Peyer's patch (tissue), 4 donors: ENCODE results near the gene TMEM132E.

Experiments used
- POLR2A ChIP-seq, 2 donors: fragments of 450-650 bp; IDR thresholded peaks; one replicate each; pipeline ENCODE4 v1.5.1; 2017; ENCODE audit warnings: antibody characterized with exemption in 2 of 2, mild to moderate bottlenecking in 2 of 2, moderate library complexity in 2 of 2
- TF ChIP-seq, protein P1 (sequence below), 6 experiments: fragments of 450-650 bp in 4 of 6; fragments of 200-600 bp in 2 of 6; sonication (generic) in 1 of 6; IDR thresholded peaks; one replicate each; pipeline ENCODE4 v1.5.1; 2017 to 2019; ENCODE audit warnings: antibody characterized with exemption in 6 of 6, mild to moderate bottlenecking in 3 of 6, moderate library complexity in 1 of 6

GRCh38 chr17:34628879-34629278, 49.5 kb downstream of the TMEM132E start:
- TF ChIP-seq, protein P1, sequence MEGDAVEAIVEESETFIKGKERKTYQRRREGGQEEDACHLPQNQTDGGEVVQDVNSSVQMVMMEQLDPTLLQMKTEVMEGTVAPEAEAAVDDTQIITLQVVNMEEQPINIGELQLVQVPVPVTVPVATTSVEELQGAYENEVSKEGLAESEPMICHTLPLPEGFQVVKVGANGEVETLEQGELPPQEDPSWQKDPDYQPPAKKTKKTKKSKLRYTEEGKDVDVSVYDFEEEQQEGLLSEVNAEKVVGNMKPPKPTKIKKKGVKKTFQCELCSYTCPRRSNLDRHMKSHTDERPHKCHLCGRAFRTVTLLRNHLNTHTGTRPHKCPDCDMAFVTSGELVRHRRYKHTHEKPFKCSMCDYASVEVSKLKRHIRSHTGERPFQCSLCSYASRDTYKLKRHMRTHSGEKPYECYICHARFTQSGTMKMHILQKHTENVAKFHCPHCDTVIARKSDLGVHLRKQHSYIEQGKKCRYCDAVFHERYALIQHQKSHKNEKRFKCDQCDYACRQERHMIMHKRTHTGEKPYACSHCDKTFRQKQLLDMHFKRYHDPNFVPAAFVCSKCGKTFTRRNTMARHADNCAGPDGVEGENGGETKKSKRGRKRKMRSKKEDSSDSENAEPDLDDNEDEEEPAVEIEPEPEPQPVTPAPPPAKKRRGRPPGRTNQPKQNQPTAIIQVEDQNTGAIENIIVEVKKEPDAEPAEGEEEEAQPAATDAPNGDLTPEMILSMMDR (IDR thresholded peaks at IDR 0.05), result no peak
- TF ChIP-seq POLR2A (IDR thresholded peaks at IDR 0.05), result no peak
